Right lobe of liver (tissue), 4 donors: ENCODE data around the gene ERG28.

Source experiments
- POLR2A ChIP-seq: fragments of 450-650 bp; IDR thresholded peaks from one replicate; pipeline ENCODE4 v1.6.1; 2017; ENCODE audit warnings: antibody characterized with exemption, mild to moderate bottlenecking
- TF ChIP-seq, protein P1 (sequence below), 4 donors: fragments of 200-600 bp in 3 of 4; fragments of 450-650 bp in 1 of 4; IDR thresholded peaks; one replicate each; pipeline versions ENCODE4 v1.5.1 to v1.8.0; 2016 to 2022; ENCODE audit warnings: antibody characterized with exemption in 4 of 4, mild to moderate bottlenecking in 2 of 4
- donor health status: DM: no; HTN: no; CAD: no.
- donor health status: DM: no; HTN: no; CAD: no.
- donor health status: DM: no; HTN: yes; CAD: no.

DNA sequence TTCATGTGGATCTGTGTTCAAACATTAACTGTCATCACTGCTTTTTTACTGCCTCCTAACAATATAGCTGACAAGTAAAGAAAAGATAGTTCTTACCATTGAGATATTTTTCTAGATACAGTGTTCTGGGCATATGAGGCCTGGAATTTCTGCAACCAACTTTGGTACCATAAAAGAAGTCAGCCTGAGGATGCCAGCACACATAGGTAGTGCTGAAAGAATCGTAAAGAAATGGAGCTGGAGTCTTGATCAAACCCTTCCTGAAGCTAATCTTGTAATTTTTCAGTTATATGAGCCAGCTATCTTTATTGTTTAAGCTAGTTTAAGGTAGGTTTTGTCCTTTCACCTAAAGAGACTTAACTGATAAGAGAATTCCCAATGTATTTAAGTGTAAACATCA lies 11.3 kb downstream of the ERG28 start:
- TF ChIP-seq, protein P1, sequence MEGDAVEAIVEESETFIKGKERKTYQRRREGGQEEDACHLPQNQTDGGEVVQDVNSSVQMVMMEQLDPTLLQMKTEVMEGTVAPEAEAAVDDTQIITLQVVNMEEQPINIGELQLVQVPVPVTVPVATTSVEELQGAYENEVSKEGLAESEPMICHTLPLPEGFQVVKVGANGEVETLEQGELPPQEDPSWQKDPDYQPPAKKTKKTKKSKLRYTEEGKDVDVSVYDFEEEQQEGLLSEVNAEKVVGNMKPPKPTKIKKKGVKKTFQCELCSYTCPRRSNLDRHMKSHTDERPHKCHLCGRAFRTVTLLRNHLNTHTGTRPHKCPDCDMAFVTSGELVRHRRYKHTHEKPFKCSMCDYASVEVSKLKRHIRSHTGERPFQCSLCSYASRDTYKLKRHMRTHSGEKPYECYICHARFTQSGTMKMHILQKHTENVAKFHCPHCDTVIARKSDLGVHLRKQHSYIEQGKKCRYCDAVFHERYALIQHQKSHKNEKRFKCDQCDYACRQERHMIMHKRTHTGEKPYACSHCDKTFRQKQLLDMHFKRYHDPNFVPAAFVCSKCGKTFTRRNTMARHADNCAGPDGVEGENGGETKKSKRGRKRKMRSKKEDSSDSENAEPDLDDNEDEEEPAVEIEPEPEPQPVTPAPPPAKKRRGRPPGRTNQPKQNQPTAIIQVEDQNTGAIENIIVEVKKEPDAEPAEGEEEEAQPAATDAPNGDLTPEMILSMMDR (IDR thresholded peaks at IDR 0.05), result no peak
- TF ChIP-seq POLR2A, result no peak
